Measurements from ENCODE around the gene PIP5K1C.

PIP5K1C gene

GRCh38 chr19:3694361-3695123 is 5.7 kb downstream of the PIP5K1C start:
- DNase-seq = no peak

GRCh38 chr19:3693025-3693925 is 7.0 kb downstream of the PIP5K1C start:
- no peak for DNase-seq

GRCh38 chr19:3692141-3693024 is 7.9 kb downstream of the PIP5K1C start:
- no peak for DNase-seq

GRCh38 chr19:3691726-3692125 is 8.5 kb downstream of the PIP5K1C start:
- no peak for DNase-seq

- no peak for DNase-seq
Measured at GRCh38 chr19:3691372-3691716, 8.9 kb downstream of the PIP5K1C start.

- DNase-seq = no peak
Measured at GRCh38 chr19:3690551-3691371, 9.5 kb downstream of the PIP5K1C start.

- no peak for DNase-seq
Measured at GRCh38 chr19:3687774-3688706, 12.2 kb downstream of the PIP5K1C start.

GRCh38 chr19:3687393-3687773 is 12.9 kb downstream of the PIP5K1C start:
- no peak for DNase-seq

GRCh38 chr19:3684817-3685410 is 15.4 kb downstream of the PIP5K1C start:
- no peak for DNase-seq

GRCh38 chr19:3684054-3684816 is 16.0 kb downstream of the PIP5K1C start:
- peak; percentile 46 for DNase-seq

- DNase-seq = peak; percentile 57
Measured at GRCh38 chr19:3683405-3684053, 16.7 kb downstream of the PIP5K1C start.

- peak; percentile 40 for DNase-seq
Measured at GRCh38 chr19:3682741-3683404, 17.4 kb downstream of the PIP5K1C start.

GRCh38 chr19:3682286-3682685 is 18.0 kb downstream of the PIP5K1C start:
- DNase-seq = no peak

- no peak for DNase-seq
Measured at GRCh38 chr19:3680939-3681338, 19.3 kb downstream of the PIP5K1C start.

- no peak for DNase-seq
Measured at GRCh38 chr19:3679581-3679980, 20.7 kb downstream of the PIP5K1C start.

- no peak for DNase-seq
Measured at GRCh38 chr19:3679138-3679537, 21.1 kb downstream of the PIP5K1C start.

- no peak for DNase-seq
Measured at GRCh38 chr19:3678188-3678587, 22.1 kb downstream of the PIP5K1C start.

GRCh38 chr19:3674784-3675543 is 25.3 kb downstream of the PIP5K1C start:
- DNase-seq = no peak
